H1 (cell line): ENCODE measurements around the gene F10. TPM values are rescaled to one million over a fixed set of nuclear protein-coding genes. Genes with fewer than 3 reads are reported as not detected.
A peak's percentile ranks its signal among the peaks of the same experiment; 100 is the strongest.

Source experiments
- CTCF ChIA-PET: fragments of 300-600 bp; sonication (Branson Sonifier 250); formaldehyde crosslinking; loops from one replicate; lab custom pipeline; 2021; ENCODE audit not compliant: partially characterized antibody; lab: Charles Lee
- POLR2A ChIA-PET: fragments of 300-600 bp; sonication (Branson Sonifier 250); formaldehyde crosslinking; loops from one replicate; lab custom pipeline; 2021; ENCODE audit warnings: inconsistent platforms; ENCODE audit not compliant: partially characterized antibody; lab: Charles Lee
- DNase-seq, 2 experiments: peaks; one replicate each; pipeline versions ENCODE4 v3.0.0 to v3.0.0-alpha.2; 2010 to 2022; ENCODE audit warnings: low spot score in 2 of 2, low read depth in 1 of 2, mixed read lengths in 1 of 2
- FAIRE-seq: peaks from 2 replicates; lab custom pipeline; 2011; peaks lifted over from hg19 to GRCh38; lab: Jason Lieb, UNC
- H2AFZ ChIP-seq: 2 replicates; pipeline ENCODE4 v1.8.1; 2012; ENCODE audit warnings: low read length, inconsistent platforms
- H2AK5ac ChIP-seq: 2 replicates; pipeline ENCODE4 v1.6.1; 2013; ENCODE audit warnings: low read depth, low read length
- H2BK120ac ChIP-seq: replicated peaks from 2 replicates; pipeline ENCODE3; 2013; ENCODE audit warnings: low read depth, low read length, inconsistent platforms
- H2BK12ac ChIP-seq: 2 replicates; pipeline ENCODE4 v1.6.1; 2013; ENCODE audit warnings: low read depth, low read length
- H2BK15ac ChIP-seq: 2 replicates; pipeline ENCODE4 v1.6.1; 2013; ENCODE audit warnings: low read length
- H2BK20ac ChIP-seq: 2 replicates; pipeline ENCODE4 v1.6.1; 2013; ENCODE audit warnings: low read length
- H2BK5ac ChIP-seq: 2 replicates; pipeline ENCODE4 v1.6.1; 2013; ENCODE audit warnings: low read depth, low read length
- H3K14ac ChIP-seq: 2 replicates; pipeline ENCODE4 v1.6.1; 2013; ENCODE audit warnings: inconsistent platforms; ENCODE audit not compliant: insufficient read length
- H3K18ac ChIP-seq: 2 replicates; pipeline ENCODE4 v1.6.1; 2013; ENCODE audit warnings: low read length; ENCODE audit errors: extremely low read depth
- H3K23ac ChIP-seq: 2 replicates; pipeline ENCODE4 v1.6.1; 2013; ENCODE audit warnings: inconsistent platforms; ENCODE audit not compliant: insufficient read length
- H3K23me2 ChIP-seq: 2 replicates; pipeline ENCODE4 v1.6.1; 2013; ENCODE audit warnings: low read depth, low read length
- H3K27ac ChIP-seq: 2 replicates; pipeline ENCODE4 v1.6.1; 2011; ENCODE audit warnings: low read depth, low read length, inconsistent platforms
- H3K27me3 ChIP-seq, 4 experiments: replicated peaks in 1 of 4; 1 replicate in 1 of 4; 2 replicates in 3 of 4; pipeline versions ENCODE4 v1.6.1 to v1.8.1; 2011 to 2013; ENCODE audit warnings: low read length in 3 of 4, mild to moderate bottlenecking in 3 of 4, inconsistent platforms in 2 of 4, mixed read lengths in 2 of 4, moderate library complexity in 1 of 4; ENCODE audit not compliant: control insufficient read depth in 3 of 4, insufficient read depth in 3 of 4; ENCODE audit errors: extremely low read depth in 1 of 4
- H3K36me3 ChIP-seq, 4 experiments: 2 replicates each; pipeline versions ENCODE4 v1.6.1 to v1.8.1; 2011 to 2013; ENCODE audit warnings: mild to moderate bottlenecking in 4 of 4, low read length in 3 of 4, moderate library complexity in 2 of 4, control low read depth in 1 of 4, inconsistent platforms in 1 of 4; ENCODE audit not compliant: insufficient read depth in 4 of 4, control insufficient read depth in 2 of 4
- H3K4ac ChIP-seq: replicated peaks from 2 replicates; pipeline ENCODE3; 2013; ENCODE audit warnings: low read length, low read depth, mixed read lengths, inconsistent platforms; ENCODE audit not compliant: insufficient read length
- H3K4me1 ChIP-seq, 4 experiments: replicated peaks in 1 of 4; 1 replicate in 1 of 4; 2 replicates in 3 of 4; pipeline versions ENCODE4 v1.6.1 to v1.8.1; 2011 to 2013; ENCODE audit warnings: low read length in 3 of 4, inconsistent platforms in 2 of 4, mixed read lengths in 1 of 4; ENCODE audit not compliant: insufficient read depth in 4 of 4, control insufficient read depth in 3 of 4
- H3K4me2 ChIP-seq, 2 experiments: 2 replicates each; pipeline versions ENCODE4 v1.6.1 to v1.8.1; 2011 to 2013; ENCODE audit warnings: low read depth in 2 of 2, low read length in 2 of 2, control low read depth in 1 of 2, inconsistent platforms in 1 of 2, mild to moderate bottlenecking in 1 of 2; ENCODE audit not compliant: insufficient read depth in 1 of 2
- H3K4me3 ChIP-seq, 4 experiments: fragments of 200-600, 300-600 bp in 1 of 4; sonication (generic), shearing (Covaris generic), sonication (Bioruptor Twin) in 1 of 4; 2 replicates each; pipeline versions ENCODE4 v1.5.1 to v1.8.1; 2011 to 2016; ENCODE audit warnings: low read length in 4 of 4, low read depth in 3 of 4, control low read depth in 2 of 4, inconsistent platforms in 2 of 4, mild to moderate bottlenecking in 2 of 4, mixed read lengths in 1 of 4, moderate library complexity in 1 of 4; ENCODE audit not compliant: insufficient read depth in 2 of 4; ENCODE audit errors: extremely low read depth in 1 of 4
- H3K56ac ChIP-seq: replicated peaks from 2 replicates; pipeline ENCODE3; 2013; ENCODE audit warnings: low read depth, mild to moderate bottlenecking, mixed read lengths, low read length, inconsistent platforms; ENCODE audit not compliant: insufficient read length
- H3K79me1 ChIP-seq: 2 replicates; pipeline ENCODE4 v1.6.1; 2013; ENCODE audit warnings: low read depth, low read length, control low read depth
- H3K79me2 ChIP-seq, 2 experiments: 2 replicates each; pipeline versions ENCODE4 v1.6.1 to v1.8.1; 2012 to 2013; ENCODE audit warnings: low read length in 2 of 2, mild to moderate bottlenecking in 2 of 2, inconsistent platforms in 1 of 2; ENCODE audit not compliant: insufficient read depth in 2 of 2, control insufficient read depth in 1 of 2
- H3K9ac ChIP-seq, 4 experiments: replicated peaks in 1 of 4; 1 replicate in 1 of 4; 2 replicates in 3 of 4; pipeline versions ENCODE4 v1.6.1 to v1.8.1; 2011 to 2013; ENCODE audit warnings: low read depth in 3 of 4, low read length in 3 of 4, control low read depth in 2 of 4, mild to moderate bottlenecking in 2 of 4, moderate library complexity in 2 of 4, inconsistent platforms in 1 of 4; ENCODE audit errors: extremely low read depth in 1 of 4
- H3K9me3 ChIP-seq, 2 experiments: 2 replicates each; pipeline versions ENCODE4 v1.6.1 to v1.8.1; 2012 to 2013; ENCODE audit warnings: mild to moderate bottlenecking in 2 of 2, moderate library complexity in 2 of 2, control low read depth in 1 of 2, inconsistent platforms in 1 of 2, low read depth in 1 of 2, low read length in 1 of 2, mixed read lengths in 1 of 2; ENCODE audit not compliant: insufficient read depth in 2 of 2
- H4K20me1 ChIP-seq, 2 experiments: replicated peaks in 1 of 2; 2 replicates each; pipeline versions ENCODE3 to v1.8.1; 2011 to 2013; ENCODE audit warnings: inconsistent platforms in 2 of 2, low read length in 2 of 2, mild to moderate bottlenecking in 1 of 2; ENCODE audit not compliant: insufficient read depth in 2 of 2, control insufficient read depth in 1 of 2
- H4K5ac ChIP-seq: 2 replicates; pipeline ENCODE4 v1.6.1; 2013; ENCODE audit warnings: low read length, low read depth, mixed read lengths, inconsistent platforms; ENCODE audit not compliant: insufficient read length
- H4K8ac ChIP-seq: 2 replicates; pipeline ENCODE4 v1.8.0; 2013; ENCODE audit warnings: mild to moderate bottlenecking, moderate library complexity, low read length, inconsistent platforms; ENCODE audit not compliant: insufficient read depth; ENCODE audit errors: extremely low read depth
- H4K91ac ChIP-seq: replicated peaks from 2 replicates; pipeline ENCODE3; 2013; ENCODE audit warnings: low read length, mixed read lengths, inconsistent platforms; ENCODE audit not compliant: insufficient read length
- ATF3 ChIP-seq: IDR thresholded peaks from 2 replicates; pipeline ENCODE4 v1.6.1; 2011; ENCODE audit warnings: low read depth, mild to moderate bottlenecking, low read length; ENCODE audit not compliant: insufficient read depth
- CHD1 ChIP-seq: IDR thresholded peaks from 2 replicates; pipeline ENCODE4 v1.6.1; 2012; ENCODE audit warnings: low read depth, low read length, improper control_type of control experiment
- MAX ChIP-seq: IDR thresholded peaks from 2 replicates; pipeline ENCODE4 v1.6.1; 2012; ENCODE audit warnings: inconsistent platforms
- TBP ChIP-seq: IDR thresholded peaks from 2 replicates; pipeline ENCODE4 v1.6.1; 2011; ENCODE audit warnings: low read depth, low read length, improper control_type of control experiment
- USF2 ChIP-seq: IDR thresholded peaks from 2 replicates; pipeline ENCODE4 v1.6.1; 2011; ENCODE audit warnings: low read length, improper control_type of control experiment
- WGBS, 2 experiments: shearing (Covaris generic) in 1 of 2; methylation state at CpG; one replicate each; pipeline versions ENCODE4 v1.1.6 to v1.1.7; 2013 to 2015; ENCODE audit warnings: low lambda C conversion rate in 2 of 2, mixed read lengths in 2 of 2, inconsistent platforms in 1 of 2, low coverage in 1 of 2, missing lambda C conversion rate in 1 of 2; ENCODE audit not compliant: insufficient replicate concordance in 2 of 2, insufficient coverage in 1 of 2, insufficient read length in 1 of 2; ENCODE audit errors: extremely low coverage in 1 of 2, missing lambda C conversion rate in 1 of 2; 5-methylcytosine and 5-hydroxymethylcytosine counted together
- polyA plus RNA-seq, 7 experiments: library from polyadenylated mRNA; depleted of rRNA in 3 of 7; stranded (reverse) in 5 of 7; unstranded in 2 of 7; fragments of >200 nt in 5 of 7; fragments of 200-250 nt in 2 of 7; gene quantifications; 1 replicate in 5 of 7; 2 replicates in 1 of 7; 4 replicates in 1 of 7; pipeline versions ENCODE4 v1.2.1 to v1.2.3, GENCODE V29; 2011 to 2013; ENCODE audit warnings: missing spikeins in 2 of 7, mixed read lengths in 2 of 7
- total RNA-seq: library from RNA; stranded (reverse); fragmentation: NEBNext Ultra II Directional; extraction: Animal tissue kit (Norgen Biotek cat#: 25700); gene quantifications from 2 replicates; pipeline ENCODE4 v1.2.1, GENCODE V29; 2021

The F10 gene
- total and polyA plus RNA-seq, 2 of the 8 experiments (the other 6 are each of a cell fraction or from before 2014, with no cell fraction given) = 2.0 to 4.2 TPM

- no peak overlapping the region for H4K5ac ChIP-seq
- peaks cover 7 to 22% (median 20%) of the 10 kb centered on the region in 4 experiments; a peak in 6 of 7 replicates for H3K27me3 ChIP-seq
- FAIRE-seq (no peak), DNase-seq (peak in 1 of 2 experiments; percentile 71)
- H3K23me2 ChIP-seq = peaks cover 10% of the 10 kb centered on the region
- H3K4me1 ChIP-seq = peaks cover 0 to 18% (median 8%) of the 10 kb centered on the region in 4 experiments; a peak in 6 of 7 replicates
- no peaks in the 10 kb centered on the region for H3K79me1 ChIP-seq
- WGBS, 2 experiments = 21% methylated on average over 16 of the region's 76 CpGs; no CpG with 5 or more reads in 1 of the 2 experiments
- H2BK20ac ChIP-seq = no peak overlapping the region
- H3K4me3 ChIP-seq = peak overlapping the region; percentile 35 to 71 (median 61)
- H2BK5ac ChIP-seq = no peak overlapping the region
- H4K8ac ChIP-seq = peak overlapping the region; percentile 45; the same call in 1 of the 2 replicates
- H3K9me3 ChIP-seq = no peaks in the 10 kb centered on the region
- H3K79me2 ChIP-seq = no peaks in the 10 kb centered on the region
- no peak overlapping the region for H3K4ac ChIP-seq
- H3K23ac ChIP-seq = no peak overlapping the region
- H2BK12ac ChIP-seq = no peak overlapping the region
- H3K4me2 ChIP-seq = peak overlapping the region; percentile 93 to 98
- H4K20me1 ChIP-seq = no peaks in the 10 kb centered on the region
- H2BK120ac ChIP-seq = no peak overlapping the region
- peak overlapping the region; percentile 97; the same call in 1 of the 2 replicates for H2AK5ac ChIP-seq
- no peak overlapping the region for H4K91ac ChIP-seq
- no peak overlapping the region for H3K56ac ChIP-seq
- H3K36me3 ChIP-seq = no peaks in the 10 kb centered on the region
- H3K9ac ChIP-seq = peak overlapping the region in 1 of 4 experiments; percentile 29; a peak in 1 of 7 replicates
- TF ChIP-seq CHD1 (no peak), USF2 (peak; percentile 79), TBP (no peak), MAX (peak; percentile 20; the same call in 1 of the 2 replicates), ATF3 (peak; percentile 75)
- H3K14ac ChIP-seq = no peak overlapping the region
- POLR2A ChIA-PET = interaction anchor here (1.0 to 1.1 kb wide), 2 partner anchors 12 to 25 kb away, joined by 3 to 5 read pairs; no protein-coding TSS in a partner anchor
- peak overlapping the region; percentile 76; the same call in 1 of the 2 replicates for H2AFZ ChIP-seq
- H3K18ac ChIP-seq = no peak overlapping the region
- H2BK15ac ChIP-seq = peak overlapping the region; percentile 72; the same call in 1 of the 2 replicates
- no peak overlapping the region for H3K27ac ChIP-seq
- CTCF ChIA-PET = interaction anchor here (0.7 to 1.1 kb wide), 2 partner anchors 38 kb away, joined by 3 read pairs; no protein-coding TSS in a partner anchor
These were observed 31.5 kb downstream of the F10 start for GRCh38 chr13:113153810-113154748.
